Vagina (tissue), 2 donors: ENCODE results near the gene CCM2. TPM values are rescaled to one million over a fixed set of nuclear protein-coding genes. Genes with fewer than 3 reads are reported as not detected.

ENCODE experiments used
- DNase-seq, 2 donors: peaks; one replicate each; pipeline ENCODE4 v3.0.0-alpha.2; 2017; ENCODE audit errors: extremely low spot score in 2 of 2
- H3K27ac ChIP-seq: fragments of 200-600 bp; sonication (generic); one replicate; pipeline ENCODE4 v1.5.1; 2019
- H3K27me3 ChIP-seq: fragments of 200-600 bp; sonication (generic); one replicate; pipeline ENCODE4 v1.5.1; 2019
- H3K36me3 ChIP-seq, 2 donors: fragments of 200-600 bp; sonication (generic); one replicate each; pipeline ENCODE4 v1.5.1; 2017 to 2019
- H3K4me1 ChIP-seq: fragments of 200-600 bp; sonication (generic); one replicate; pipeline ENCODE4 v1.5.1; 2019
- H3K4me3 ChIP-seq, 2 donors: fragments of 200-600 bp; sonication (generic); 1 replicate in 1 of 2; 2 replicates in 1 of 2; pipeline ENCODE4 v1.5.1; 2016 to 2019
- H3K9me3 ChIP-seq: fragments of 200-600 bp; sonication (generic); one replicate; pipeline ENCODE4 v1.5.1; 2019
- POLR2A ChIP-seq, 2 donors: fragments of 450-650 bp; IDR thresholded peaks; one replicate each; pipeline ENCODE4 v1.6.1; 2017; ENCODE audit warnings: antibody characterized with exemption in 2 of 2, mild to moderate bottlenecking in 2 of 2, moderate library complexity in 2 of 2
- POLR2AphosphoS5 ChIP-seq, 2 donors: sonication (generic); formaldehyde crosslinking; IDR thresholded peaks; one replicate each; pipeline ENCODE4 v1.9.0; 2017; ENCODE audit warnings: antibody characterized with exemption in 2 of 2, mild to moderate bottlenecking in 2 of 2, low read depth in 1 of 2; ENCODE audit not compliant: insufficient read depth in 1 of 2
- intact Hi-C: fragments of 100-400 bp; cut with DNase I; formaldehyde crosslinking; loops from one replicate; pipeline ENCODE4 v1.15.1; 2023
- total RNA-seq: library from RNA; depleted of rRNA; stranded (reverse); fragments of >200 nt; gene quantifications from one replicate; pipeline ENCODE4 v1.2.3, GENCODE V29; 2016
- TF ChIP-seq, protein P1 (sequence below), 3 experiments: fragments of 450-650 bp in 2 of 3; fragments of 200-600 bp in 1 of 3; sonication (generic) in 1 of 3; IDR thresholded peaks; one replicate each; pipeline ENCODE4 v1.5.1; 2017 to 2019; ENCODE audit warnings: antibody characterized with exemption in 3 of 3, mild to moderate bottlenecking in 2 of 3, moderate library complexity in 2 of 3

The CCM2 gene
- total RNA-seq, 1 donor from 2014 or later = 44.2 TPM

DNA sequence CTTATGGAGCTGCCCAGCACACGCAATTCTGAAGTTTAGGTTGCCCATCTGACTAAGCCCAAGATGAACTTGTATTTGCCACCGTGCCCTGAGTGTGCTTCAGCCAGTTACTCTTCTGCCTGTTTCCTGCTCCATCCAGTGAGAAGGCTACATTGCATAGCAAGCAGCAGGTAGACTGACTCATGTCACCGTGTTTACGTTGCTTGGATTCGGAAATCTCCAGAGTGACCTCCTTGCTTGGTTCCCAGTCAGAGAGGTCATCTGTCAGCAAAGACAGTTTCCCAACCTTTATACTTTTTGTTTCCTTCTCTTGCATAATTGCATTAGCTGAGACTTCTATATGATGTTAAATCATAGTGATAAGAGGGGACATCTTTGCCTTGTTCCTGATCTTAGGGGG, 57.9 kb downstream of the CCM2 start:
- TF ChIP-seq POLR2A (IDR thresholded peaks at IDR 0.05) (no peak), POLR2AphosphoS5 (IDR thresholded peaks at IDR 0.05; ENCODE audit: insufficient read depth in 1 of 2, low read depth in 1 of 2) (no peak)
- TF ChIP-seq, protein P1, sequence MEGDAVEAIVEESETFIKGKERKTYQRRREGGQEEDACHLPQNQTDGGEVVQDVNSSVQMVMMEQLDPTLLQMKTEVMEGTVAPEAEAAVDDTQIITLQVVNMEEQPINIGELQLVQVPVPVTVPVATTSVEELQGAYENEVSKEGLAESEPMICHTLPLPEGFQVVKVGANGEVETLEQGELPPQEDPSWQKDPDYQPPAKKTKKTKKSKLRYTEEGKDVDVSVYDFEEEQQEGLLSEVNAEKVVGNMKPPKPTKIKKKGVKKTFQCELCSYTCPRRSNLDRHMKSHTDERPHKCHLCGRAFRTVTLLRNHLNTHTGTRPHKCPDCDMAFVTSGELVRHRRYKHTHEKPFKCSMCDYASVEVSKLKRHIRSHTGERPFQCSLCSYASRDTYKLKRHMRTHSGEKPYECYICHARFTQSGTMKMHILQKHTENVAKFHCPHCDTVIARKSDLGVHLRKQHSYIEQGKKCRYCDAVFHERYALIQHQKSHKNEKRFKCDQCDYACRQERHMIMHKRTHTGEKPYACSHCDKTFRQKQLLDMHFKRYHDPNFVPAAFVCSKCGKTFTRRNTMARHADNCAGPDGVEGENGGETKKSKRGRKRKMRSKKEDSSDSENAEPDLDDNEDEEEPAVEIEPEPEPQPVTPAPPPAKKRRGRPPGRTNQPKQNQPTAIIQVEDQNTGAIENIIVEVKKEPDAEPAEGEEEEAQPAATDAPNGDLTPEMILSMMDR (IDR thresholded peaks at IDR 0.05) = no peak

DNA sequence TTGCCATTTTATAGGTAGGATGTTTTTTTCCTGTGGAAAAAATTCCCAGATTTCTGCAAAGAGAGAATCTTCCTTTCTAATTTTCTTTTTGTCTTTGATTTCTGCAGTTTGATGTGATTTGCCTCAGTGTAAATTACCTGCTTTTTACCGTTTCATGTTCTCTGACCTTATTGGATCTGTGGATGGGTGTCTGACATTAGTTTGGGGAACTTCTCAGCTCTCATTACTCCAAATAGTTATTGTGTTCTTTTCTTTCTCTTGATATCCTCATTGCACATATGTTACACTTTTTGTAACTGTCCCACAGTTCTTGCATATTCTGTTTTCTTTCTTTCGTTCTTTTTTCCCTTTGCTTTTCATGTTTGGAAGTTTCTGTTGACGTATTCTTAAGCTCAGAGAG, 60.3 kb downstream of the CCM2 start:
- no peaks in the 10 kb centered on the region for H3K9me3 ChIP-seq
- intact Hi-C loops = no loop called here
- H3K4me3 ChIP-seq = no peak overlapping the region
- H3K27me3 ChIP-seq = no peaks in the 10 kb centered on the region
- H3K36me3 ChIP-seq = peaks cover 0 to 13% of the 10 kb centered on the region in 2 donors
- no peaks in the 10 kb centered on the region for H3K4me1 ChIP-seq
- TF ChIP-seq POLR2A (IDR thresholded peaks at IDR 0.05) (no peak), POLR2AphosphoS5 (IDR thresholded peaks at IDR 0.05; ENCODE audit: insufficient read depth in 1 of 2, low read depth in 1 of 2) (no peak)
- TF ChIP-seq, protein P1 (IDR thresholded peaks at IDR 0.05) = no peak
- no peak overlapping the region for H3K27ac ChIP-seq
- no peak for DNase-seq

More for the DNA sequence above, 57.9 kb downstream of the CCM2 start:
- DNase-seq = no peak
- Histone ChIP-seq H3K4me1 (no peaks in the 10 kb centered on the region), H3K27ac (no peak overlapping the region), H3K4me3 (no peak overlapping the region), H3K36me3 (no peaks in the 10 kb centered on the region), H3K9me3 (no peaks in the 10 kb centered on the region), H3K27me3 (no peaks in the 10 kb centered on the region)
- intact Hi-C loops = no loop called here

DNA sequence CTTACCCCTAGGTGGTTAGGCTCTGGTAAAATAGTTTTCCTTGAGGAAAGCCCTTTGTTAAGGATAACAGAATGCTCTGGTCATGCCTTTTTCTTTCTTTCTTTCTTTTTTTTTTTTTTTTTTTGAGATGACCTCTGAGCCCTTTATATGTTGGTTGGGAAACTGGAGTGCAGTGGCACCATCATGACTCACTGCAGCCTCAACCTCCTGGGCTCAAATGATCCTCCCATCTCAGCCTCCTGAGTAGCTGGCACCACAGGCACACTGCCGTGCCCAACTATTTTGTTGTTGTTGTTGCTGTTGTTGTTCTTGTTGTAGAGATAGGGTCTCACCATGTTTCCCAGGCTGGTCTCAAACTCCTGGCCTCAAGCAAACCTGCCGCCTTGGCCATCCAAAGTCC, 61.4 kb downstream of the CCM2 start:
- DNase-seq = no peak
- no peaks in the 10 kb centered on the region for H3K27me3 ChIP-seq
- TF ChIP-seq, protein P1 (IDR thresholded peaks at IDR 0.05) = no peak
- TF ChIP-seq POLR2A (IDR thresholded peaks at IDR 0.05) (no peak), POLR2AphosphoS5 (IDR thresholded peaks at IDR 0.05; ENCODE audit: insufficient read depth in 1 of 2, low read depth in 1 of 2) (no peak)
- H3K36me3 ChIP-seq = peaks cover 0 to 13% of the 10 kb centered on the region in 2 donors
- no peaks in the 10 kb centered on the region for H3K9me3 ChIP-seq
- intact Hi-C loops = no loop called here
- no peak overlapping the region for H3K27ac ChIP-seq
- no peaks in the 10 kb centered on the region for H3K4me1 ChIP-seq
- H3K4me3 ChIP-seq = no peak overlapping the region

DNA sequence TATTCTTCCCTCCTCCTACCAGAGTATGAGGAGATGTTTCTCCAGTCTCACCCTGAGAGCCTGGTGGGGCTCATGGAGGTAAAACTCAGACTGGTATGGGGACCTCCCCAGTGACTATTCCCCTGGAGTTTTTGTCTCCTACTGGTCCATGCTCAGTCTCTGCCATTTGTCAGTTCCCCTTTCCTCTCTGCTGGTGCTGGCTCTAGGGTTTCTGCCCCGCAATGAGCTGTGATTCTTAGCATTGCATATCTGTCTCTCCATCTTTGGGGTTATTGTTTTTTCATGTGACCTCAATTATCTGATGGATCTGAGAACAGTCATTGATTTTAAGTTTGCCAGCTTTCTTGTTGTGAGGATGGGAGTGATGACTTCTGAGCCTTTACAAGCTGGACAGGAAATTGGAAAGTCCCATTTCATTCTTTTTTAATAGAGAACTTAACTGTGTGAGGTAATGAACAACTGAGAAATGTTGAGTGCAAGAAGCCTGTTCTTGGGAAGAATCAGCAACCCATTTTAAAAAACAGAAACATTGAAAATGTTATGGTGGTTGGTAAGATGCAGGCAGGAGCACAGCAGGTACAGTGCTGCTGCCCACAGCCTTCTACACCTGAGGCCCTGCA, 61.9 kb downstream of the CCM2 start:
- Histone ChIP-seq H3K9me3 (no peaks in the 10 kb centered on the region), H3K4me1 (no peaks in the 10 kb centered on the region), H3K36me3 (peaks cover 0 to 13% of the 10 kb centered on the region in 2 donors), H3K27me3 (no peaks in the 10 kb centered on the region), H3K4me3 (no peak overlapping the region), H3K27ac (no peak overlapping the region)
- TF ChIP-seq POLR2A (IDR thresholded peaks at IDR 0.05) (no peak), POLR2AphosphoS5 (IDR thresholded peaks at IDR 0.05; ENCODE audit: insufficient read depth in 1 of 2, low read depth in 1 of 2) (no peak)
- TF ChIP-seq, protein P1 (IDR thresholded peaks at IDR 0.05) = no peak
- no peak for DNase-seq
- intact Hi-C loops = no loop called here

DNA sequence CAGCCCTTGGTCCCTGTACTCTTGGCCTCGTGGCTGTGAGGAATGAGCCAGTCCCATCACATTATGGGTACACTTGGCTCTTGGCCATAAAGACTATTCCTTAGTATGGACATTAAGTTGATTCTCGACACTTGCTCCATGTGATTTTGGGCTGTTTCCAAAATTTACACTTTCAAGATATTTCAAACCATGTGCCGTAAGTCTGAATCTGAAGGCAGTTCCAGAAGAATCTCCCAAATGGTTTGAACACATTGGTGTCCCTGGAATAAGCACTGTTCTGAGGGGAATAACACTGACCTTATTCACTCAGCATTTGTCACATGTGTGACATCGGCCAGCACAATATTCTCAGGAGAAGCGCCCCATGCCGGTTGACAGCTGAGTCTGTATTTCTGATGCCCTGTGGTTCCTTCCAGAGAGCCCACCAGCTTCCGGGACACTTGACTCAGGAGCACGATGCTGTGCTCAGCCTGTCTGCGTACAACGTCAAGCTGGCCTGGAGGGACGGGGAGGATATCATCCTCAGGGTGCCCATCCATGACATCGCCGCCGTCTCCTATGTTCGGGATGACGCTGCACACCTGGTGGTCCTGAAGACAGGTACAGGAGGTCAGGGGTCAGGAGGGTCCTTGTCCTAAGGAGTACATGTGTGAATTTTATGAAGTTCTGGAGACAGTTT, 64.2 kb downstream of the CCM2 start:
- H3K27ac ChIP-seq = no peak overlapping the region
- TF ChIP-seq POLR2A (IDR thresholded peaks at IDR 0.05) (no peak), POLR2AphosphoS5 (IDR thresholded peaks at IDR 0.05; ENCODE audit: insufficient read depth in 1 of 2, low read depth in 1 of 2) (no peak)
- TF ChIP-seq, protein P1 (IDR thresholded peaks at IDR 0.05) = no peak
- H3K36me3 ChIP-seq = peaks cover 0 to 23% of the 10 kb centered on the region in 2 donors
- no peaks in the 10 kb centered on the region for H3K9me3 ChIP-seq
- H3K4me1 ChIP-seq = no peaks in the 10 kb centered on the region
- DNase-seq = no peak
- intact Hi-C loops = no loop called here
- H3K4me3 ChIP-seq = no peak overlapping the region
- H3K27me3 ChIP-seq = no peaks in the 10 kb centered on the region
